ENCODE results near the gene ICOSLG.
"Not testable (repeated sequence)": the region's sequence is repeated elsewhere in the genome, so short reads cannot be mapped to it uniquely, and the experiment has no call there.

ICOSLG gene

GRCh38 chr21:44220674-44221073 lies 20.1 kb downstream of the ICOSLG start:
- not testable (repeated sequence) for DNase-seq

- not testable (repeated sequence) for DNase-seq
Measured at GRCh38 chr21:44218461-44218860, 22.3 kb downstream of the ICOSLG start.

GRCh38 chr21:44211978-44212377 lies 28.8 kb downstream of the ICOSLG start:
- not testable (repeated sequence) for DNase-seq

- not testable (repeated sequence) for DNase-seq
Measured at GRCh38 chr21:44211574-44211973, 29.2 kb downstream of the ICOSLG start.

- DNase-seq = not testable (repeated sequence)
Measured at GRCh38 chr21:44207860-44208646, 32.7 kb downstream of the ICOSLG start.

- not testable (repeated sequence) for DNase-seq
Measured at GRCh38 chr21:44206698-44207676, 33.8 kb downstream of the ICOSLG start.

GRCh38 chr21:44206187-44206586 lies 34.6 kb downstream of the ICOSLG start:
- DNase-seq = not testable (repeated sequence)

- DNase-seq = not testable (repeated sequence)
Measured at GRCh38 chr21:44202590-44203299, 38.0 kb downstream of the ICOSLG start.

- DNase-seq = not testable (repeated sequence)
Measured at GRCh38 chr21:44199997-44200396, 40.7 kb downstream of the ICOSLG start.

- DNase-seq = no peak
Measured at GRCh38 chr21:44199448-44199847, 41.3 kb downstream of the ICOSLG start.

GRCh38 chr21:44197156-44197516 lies 43.6 kb downstream of the ICOSLG start:
- not testable (repeated sequence) for DNase-seq

- DNase-seq = peak; percentile 54 to 76
Measured at GRCh38 chr21:44196212-44197155, 44.3 kb downstream of the ICOSLG start.

GRCh38 chr21:44194888-44195287 lies 45.9 kb downstream of the ICOSLG start:
- not testable (repeated sequence) for DNase-seq

GRCh38 chr21:44194451-44194850 lies 46.3 kb downstream of the ICOSLG start:
- DNase-seq = not testable (repeated sequence)

- DNase-seq = not testable (repeated sequence)
Measured at GRCh38 chr21:44193108-44193507, 47.6 kb downstream of the ICOSLG start.

- DNase-seq = not testable (repeated sequence)
Measured at GRCh38 chr21:44190349-44191271, 50.1 kb downstream of the ICOSLG start.

- not testable (repeated sequence) for DNase-seq
Measured at GRCh38 chr21:44184862-44185261, 55.9 kb downstream of the ICOSLG start.

- DNase-seq = not testable (repeated sequence)
Measured at GRCh38 chr21:44182202-44182601, 58.5 kb downstream of the ICOSLG start.

- DNase-seq = not testable (repeated sequence)
Measured at GRCh38 chr21:44181506-44181905, 59.2 kb downstream of the ICOSLG start.

GRCh38 chr21:44176127-44176526 lies 64.6 kb downstream of the ICOSLG start:
- not testable (repeated sequence) for DNase-seq

Measured in stimulated activated CD4-positive, alpha-beta T cell treated with anti-CD3 and anti-CD28 coated beads, Interleukin-4, amount 100 ng/mL, for 4 hours (primary cell).